GM23248 (cell line): ENCODE data around the gene WDR18. TPM values are rescaled to one million over a fixed set of nuclear protein-coding genes. Genes with fewer than 3 reads are reported as not detected.

Experiments used
- DNase-seq: peaks from one replicate; pipeline ENCODE4 v3.0.0-alpha.2; 2015
- H2AFZ ChIP-seq: fragments of 200-600 bp; sonication (generic); 2 replicates; pipeline ENCODE4 v1.6.1; 2016; ENCODE audit warnings: antibody characterized with exemption
- H3F3A ChIP-seq: fragments of 200-600 bp; sonication (generic); 2 replicates; pipeline ENCODE4 v1.6.1; 2016; ENCODE audit warnings: mild to moderate bottlenecking, antibody characterized with exemption, mixed run types; ENCODE audit not compliant: insufficient read depth
- H3K27ac ChIP-seq: fragments of 200-600 bp; sonication (generic); 2 replicates; pipeline ENCODE4 v1.5.1; 2016; ENCODE audit warnings: mild to moderate bottlenecking
- H3K27me3 ChIP-seq: fragments of 200-600 bp; sonication (generic); replicated peaks from 2 replicates; pipeline ENCODE4 v1.6.1; 2016; ENCODE audit warnings: mild to moderate bottlenecking; ENCODE audit not compliant: insufficient read depth
- H3K36me3 ChIP-seq: fragments of 200-600 bp; sonication (generic); 2 replicates; pipeline ENCODE4 v1.6.1; 2016; ENCODE audit warnings: low read depth, mild to moderate bottlenecking
- H3K4me1 ChIP-seq: fragments of 200-600 bp; sonication (generic); 2 replicates; pipeline ENCODE4 v1.6.1; 2016; ENCODE audit warnings: mild to moderate bottlenecking; ENCODE audit not compliant: insufficient read depth
- H3K4me2 ChIP-seq: fragments of 200-600 bp; sonication (generic); one replicate; pipeline ENCODE4 v1.6.1; 2016; ENCODE audit warnings: mild to moderate bottlenecking; ENCODE audit not compliant: unreplicated experiment
- H3K4me3 ChIP-seq: fragments of 200-600 bp; sonication (generic); 2 replicates; pipeline ENCODE4 v1.5.1; 2016; ENCODE audit warnings: mild to moderate bottlenecking
- H3K79me2 ChIP-seq: fragments of 200-600 bp; sonication (generic); 2 replicates; pipeline ENCODE4 v1.6.1; 2016; ENCODE audit warnings: mild to moderate bottlenecking; ENCODE audit not compliant: insufficient read depth
- H3K9ac ChIP-seq: fragments of 200-600 bp; sonication (generic); 2 replicates; pipeline ENCODE4 v1.6.1; 2016; ENCODE audit warnings: mild to moderate bottlenecking
- H3K9me2 ChIP-seq: fragments of 200-600 bp; sonication (generic); 2 replicates; pipeline ENCODE4 v1.6.1; 2016; ENCODE audit warnings: mixed run types, mild to moderate bottlenecking, moderate library complexity; ENCODE audit not compliant: insufficient read depth
- H3K9me3 ChIP-seq: fragments of 200-600 bp; sonication (generic); one replicate; pipeline ENCODE4 v1.6.1; 2017; ENCODE audit warnings: low read depth
- H4K20me1 ChIP-seq: fragments of 200-600 bp; sonication (generic); 2 replicates; pipeline ENCODE4 v1.6.0; 2016; ENCODE audit not compliant: insufficient read depth
- EZH2 ChIP-seq: fragments of 200-600 bp; sonication (generic); IDR thresholded peaks from 2 replicates; pipeline ENCODE4 v1.6.1; 2018; ENCODE audit warnings: antibody characterized with exemption, mild to moderate bottlenecking; ENCODE audit not compliant: insufficient read depth, poor library complexity, severe bottlenecking
- EZH2phosphoT487 ChIP-seq: fragments of 200-600 bp; sonication (generic); IDR thresholded peaks from 2 replicates; pipeline ENCODE4 v1.6.1; 2018; ENCODE audit warnings: antibody characterized with exemption, moderate library complexity, mild to moderate bottlenecking, low read depth; ENCODE audit not compliant: insufficient read depth
- WGBS, 2 experiments: methylation state at CpG; one replicate each; pipeline ENCODE4 v1.1.6; 2015 to 2017; ENCODE audit warnings: low lambda C conversion rate in 2 of 2, low coverage in 1 of 2; ENCODE audit errors: missing lambda C conversion rate in 2 of 2; 5-methylcytosine and 5-hydroxymethylcytosine counted together
- in situ Hi-C: fragments of 300-500 bp; cut with MboI; formaldehyde crosslinking; loops from 2 replicates; pipeline ENCODE4 v1.15.0; 2020
- polyA plus RNA-seq: library from polyadenylated mRNA; unstranded; fragments of >200 nt; fragmentation: Nextera tagmentation; extraction: Ambion mirVana; gene quantifications from 2 replicates; pipeline ENCODE4 v1.2.1, GENCODE V29; 2016
- total RNA-seq: library from RNA; depleted of rRNA; stranded (reverse); fragments of >200 nt; shearing (Covaris generic); gene quantifications from 2 replicates; pipeline ENCODE4 v1.2.3, GENCODE V29; 2014

WDR18 gene
- total and polyA plus RNA-seq, 2 experiments from 2014 or later = 83.4 to 157 TPM

- in situ Hi-C loops = no loop called here
- Histone ChIP-seq H3K4me2 (peak within 1 kb of the TSS; percentile 84), H2AFZ (0 out of 2 replicates have a peak within 1 kb of the TSS, but pooled peaks have one; percentile 60), H3K4me1 (no peaks in the 10 kb centered on the region; the same call in 1 of the 2 replicates), H3K79me2 (peaks cover 11% of the 10 kb centered on the region), H4K20me1 (no peaks in the 10 kb centered on the region), H3K9ac (peak within 1 kb of the TSS; percentile 50), H3K9me3 (no peaks in the 10 kb centered on the region), H3K4me3 (peak within 1 kb of the TSS; percentile 68), H3K36me3 (no peaks in the 10 kb centered on the region; the same call in 1 of the 2 replicates), H3K27me3 (no peaks in the 10 kb centered on the region), H3K27ac (peak within 1 kb of the TSS; percentile 21), H3K9me2 (no peaks in the 10 kb centered on the region), H3F3A (peaks cover 32% of the 10 kb centered on the region)
- DNase-seq = peak; percentile 98
- WGBS, 2 experiments = 1 to 3% methylated on average over 56 of the region's 56 CpGs
- no peak for TF ChIP-seq EZH2
These were observed 55.7 kb downstream of the WDR18 start, which contains the start of gene ABCA7 for GRCh38 chr19:1039646-1040475. ABCA7 (plus strand) TSS chr19:1040107; CDS start chr19:1041362, 1,255 bp downstream.

GRCh38 chr19:1040476-1041271 lies 56.5 kb downstream of the WDR18 start:
- H3K79me2 ChIP-seq = peaks cover 4% of the 10 kb centered on the region; the same call in 1 of the 2 replicates
- H3K4me1 ChIP-seq = no peaks in the 10 kb centered on the region; the same call in 1 of the 2 replicates
- H4K20me1 ChIP-seq = no peaks in the 10 kb centered on the region
- H3K9me2 ChIP-seq = no peaks in the 10 kb centered on the region
- H3K4me3 ChIP-seq = peak overlapping the region; percentile 68
- peak overlapping the region; percentile 50 for H3K9ac ChIP-seq
- WGBS, 2 experiments = 3 to 4% methylated on average over 27 of the region's 27 CpGs
- TF ChIP-seq EZH2phosphoT487 (no peak), EZH2 (no peak)
- in situ Hi-C loops = no loop called here
- H3K36me3 ChIP-seq = no peaks in the 10 kb centered on the region; the same call in 1 of the 2 replicates
- no peaks in the 10 kb centered on the region for H3K27me3 ChIP-seq
- H3K4me2 ChIP-seq = peak overlapping the region; percentile 84
- no peaks in the 10 kb centered on the region for H3K9me3 ChIP-seq
- H3F3A ChIP-seq = peaks cover 32% of the 10 kb centered on the region
- peak overlapping the region; percentile 60 for H2AFZ ChIP-seq
- DNase-seq = peak; percentile 93
- no peak overlapping the region for H3K27ac ChIP-seq

- H4K20me1 ChIP-seq = no peaks in the 10 kb centered on the region
- H3K9me2 ChIP-seq = no peaks in the 10 kb centered on the region
- H3K9me3 ChIP-seq = no peaks in the 10 kb centered on the region
- no peak for DNase-seq
- TF ChIP-seq EZH2phosphoT487 = no peak
- in situ Hi-C loops = no loop called here
- peak overlapping the region; percentile 68 for H3K4me3 ChIP-seq
- H3K27ac ChIP-seq = no peak overlapping the region
- peaks cover 32% of the 10 kb centered on the region for H3F3A ChIP-seq
- H2AFZ ChIP-seq = peak overlapping the region; percentile 60
- H3K4me2 ChIP-seq = peak overlapping the region; percentile 84
- no peaks in the 10 kb centered on the region for H3K79me2 ChIP-seq
- WGBS, 2 experiments = 13 to 14% methylated on average over 21 to 22 of the region's 26 CpGs
- H3K27me3 ChIP-seq = no peaks in the 10 kb centered on the region
- H3K4me1 ChIP-seq = no peaks in the 10 kb centered on the region; the same call in 1 of the 2 replicates
- no peak overlapping the region for H3K9ac ChIP-seq
- no peaks in the 10 kb centered on the region; the same call in 1 of the 2 replicates for H3K36me3 ChIP-seq
These were observed 57.2 kb downstream of the WDR18 start for GRCh38 chr19:1041272-1041834.
